ENCODE measurements around the gene DPT. TPM values are rescaled to one million over a fixed set of nuclear protein-coding genes. Genes with fewer than 3 reads are reported as not detected.

DPT gene
- total RNA-seq, 2 experiments from 2014 or later, result not detected

- Mint-ChIP-seq H3K4me3 (no peak overlapping the region), H3K27ac (no peak overlapping the region), H3K4me1 (ENCODE audit: low read depth) (no peaks in the 10 kb centered on the region), H3K9me3 (ENCODE audit: insufficient read depth) (no peaks in the 10 kb centered on the region), H3K27me3 (ENCODE audit: low read depth) (peaks cover 7% of the 10 kb centered on the region), H3K36me3 (ENCODE audit: low read depth) (no peaks in the 10 kb centered on the region)
- POLR2A ChIA-PET, result no interaction called here
- CTCF ChIA-PET, result no interaction called here
- ATAC-seq (no peak), DNase-seq (no peak)
Measured at GRCh38 chr1:168733241-168733640, 4.2 kb upstream of the DPT start.

DNA sequence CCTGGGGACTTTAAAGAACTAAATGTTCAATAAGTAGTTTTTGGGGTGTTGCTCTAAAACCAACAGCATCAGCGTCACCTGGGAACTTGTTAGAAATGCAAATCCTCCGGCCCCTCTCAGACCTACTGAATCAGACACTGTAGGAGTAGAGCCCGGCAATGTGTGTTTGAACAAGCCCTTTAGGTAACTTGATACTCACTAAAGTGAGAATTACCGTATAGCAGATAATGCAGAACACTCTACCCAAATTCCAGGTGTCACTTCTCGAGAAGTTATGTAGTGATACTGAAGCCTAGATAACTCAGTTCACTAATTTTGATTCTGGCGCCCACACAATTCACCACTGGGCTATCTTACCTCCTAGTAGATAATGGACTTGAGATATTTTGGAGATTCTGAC, 3.7 kb upstream of the DPT start:
- H3K36me3 Mint-ChIP-seq (ENCODE audit: low read depth), result no peaks in the 10 kb centered on the region
- POLR2A ChIA-PET, result no interaction called here

GRCh38 chr1:168731244-168731953, 2.4 kb upstream of the DPT start:
- DNase-seq (no peak), ATAC-seq (no peak)
- H3K27ac Mint-ChIP-seq, result no peak overlapping the region
- H3K36me3 Mint-ChIP-seq (ENCODE audit: low read depth), result no peaks in the 10 kb centered on the region
- H3K4me3 Mint-ChIP-seq, result no peak overlapping the region
- CTCF ChIA-PET, result no interaction called here
- peaks cover 7% of the 10 kb centered on the region for H3K27me3 Mint-ChIP-seq (ENCODE audit: low read depth)
- H3K4me1 Mint-ChIP-seq (ENCODE audit: low read depth), result peaks cover 3% of the 10 kb centered on the region
- POLR2A ChIA-PET, result interaction anchor here (0.6 kb wide), 1 partner anchor 997 kb away, joined by 3 read pairs; no protein-coding TSS in a partner anchor
- no peaks in the 10 kb centered on the region for H3K9me3 Mint-ChIP-seq (ENCODE audit: insufficient read depth)

More for the DNA sequence above, 3.7 kb upstream of the DPT start:
- Mint-ChIP-seq H3K9me3 (ENCODE audit: insufficient read depth) (no peaks in the 10 kb centered on the region), H3K4me1 (ENCODE audit: low read depth) (peaks cover 3% of the 10 kb centered on the region), H3K27me3 (ENCODE audit: low read depth) (peaks cover 7% of the 10 kb centered on the region), H3K27ac (no peak overlapping the region), H3K4me3 (no peak overlapping the region)
- CTCF ChIA-PET, result no interaction called here
- ATAC-seq (no peak), DNase-seq (no peak)

GRCh38 chr1:168729405-168729802, 398 bp upstream of the DPT start:
- DNase-seq (no peak), ATAC-seq (no peak)
- Mint-ChIP-seq H3K4me3 (no peak overlapping the region), H3K27ac (no peak overlapping the region), H3K4me1 (ENCODE audit: low read depth) (peaks cover 3% of the 10 kb centered on the region), H3K36me3 (ENCODE audit: low read depth) (no peaks in the 10 kb centered on the region), H3K27me3 (ENCODE audit: low read depth) (peaks cover 2% of the 10 kb centered on the region), H3K9me3 (ENCODE audit: insufficient read depth) (no peaks in the 10 kb centered on the region)
- ChIA-PET POLR2A (no interaction called here), CTCF (no interaction called here)

DNA sequence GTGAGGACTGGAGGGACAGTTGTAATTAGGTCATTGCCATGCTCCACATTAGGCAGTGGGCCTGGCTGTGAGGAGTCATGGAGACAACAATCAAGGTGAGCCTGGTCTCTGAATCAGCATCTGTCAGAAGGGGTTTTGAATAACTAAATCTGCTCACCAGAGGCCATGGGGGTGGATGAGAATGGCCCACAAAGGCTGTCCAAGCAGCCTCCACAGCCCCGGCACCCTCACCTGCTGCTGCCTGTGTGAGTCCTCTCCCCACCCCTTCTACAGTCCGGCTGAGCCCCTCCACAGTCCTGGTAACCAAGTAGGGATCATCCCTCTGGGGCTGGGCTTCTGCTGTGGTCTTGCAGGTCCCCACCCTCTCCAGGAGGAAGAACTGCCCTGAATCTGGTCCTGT, 2.3 kb downstream of the DPT start:
- peaks cover 3% of the 10 kb centered on the region for H3K4me1 Mint-ChIP-seq (ENCODE audit: low read depth)
- DNase-seq (no peak), ATAC-seq (no peak)
- H3K36me3 Mint-ChIP-seq (ENCODE audit: low read depth), result no peaks in the 10 kb centered on the region
- ChIA-PET CTCF (interaction anchor here (1.5 kb wide), 1 partner anchor 621 kb away, joined by 3 read pairs; no protein-coding TSS in a partner anchor), POLR2A (no interaction called here)
- H3K27ac Mint-ChIP-seq, result no peak overlapping the region
- no peak overlapping the region for H3K4me3 Mint-ChIP-seq
- H3K27me3 Mint-ChIP-seq (ENCODE audit: low read depth), result peaks cover 4% of the 10 kb centered on the region
- no peaks in the 10 kb centered on the region for H3K9me3 Mint-ChIP-seq (ENCODE audit: insufficient read depth)

GRCh38 chr1:168726281-168726680, 2.7 kb downstream of the DPT start:
- ATAC-seq, result no peak
- ChIA-PET POLR2A (no interaction called here), CTCF (no interaction called here)
- peaks cover 7% of the 10 kb centered on the region for H3K27me3 Mint-ChIP-seq (ENCODE audit: low read depth)
- H3K27ac Mint-ChIP-seq, result no peak overlapping the region
- H3K4me1 Mint-ChIP-seq (ENCODE audit: low read depth), result peaks cover 3% of the 10 kb centered on the region
- H3K4me3 Mint-ChIP-seq, result no peak overlapping the region
- no peak for DNase-seq
- H3K9me3 Mint-ChIP-seq (ENCODE audit: insufficient read depth), result no peaks in the 10 kb centered on the region
- no peaks in the 10 kb centered on the region for H3K36me3 Mint-ChIP-seq (ENCODE audit: low read depth)

DNA sequence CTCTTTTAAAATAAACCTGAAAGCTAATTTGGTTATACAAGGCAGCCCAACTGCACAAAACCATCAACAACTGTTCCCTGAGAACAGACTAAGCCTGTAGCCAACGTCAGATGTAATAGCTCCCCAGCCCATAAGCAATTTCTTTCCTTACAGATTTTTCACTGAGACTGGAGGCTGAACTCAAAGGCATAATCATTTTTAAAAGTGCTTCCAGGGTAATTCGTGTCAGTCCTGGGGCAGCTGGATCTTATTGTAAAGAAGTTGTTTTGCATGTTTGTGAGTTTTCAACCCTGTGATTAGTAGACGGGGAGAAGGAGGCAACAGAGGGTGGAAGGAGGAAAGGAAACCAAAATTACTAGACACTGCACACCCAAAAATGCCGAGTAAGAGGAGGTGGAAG, 3.2 kb downstream of the DPT start:
- ChIA-PET CTCF (no interaction called here), POLR2A (no interaction called here)
- peaks cover 11% of the 10 kb centered on the region for H3K27me3 Mint-ChIP-seq (ENCODE audit: low read depth)
- ATAC-seq, result no peak
- H3K4me1 Mint-ChIP-seq (ENCODE audit: low read depth), result peaks cover 3% of the 10 kb centered on the region
- H3K4me3 Mint-ChIP-seq, result no peak overlapping the region
- no peaks in the 10 kb centered on the region for H3K9me3 Mint-ChIP-seq (ENCODE audit: insufficient read depth)
- no peaks in the 10 kb centered on the region for H3K36me3 Mint-ChIP-seq (ENCODE audit: low read depth)
- H3K27ac Mint-ChIP-seq, result no peak overlapping the region
- no peak for DNase-seq

GRCh38 chr1:168725060-168725459, 3.9 kb downstream of the DPT start:
- Mint-ChIP-seq H3K4me3 (no peak overlapping the region), H3K9me3 (ENCODE audit: insufficient read depth) (no peaks in the 10 kb centered on the region), H3K27ac (no peak overlapping the region), H3K36me3 (ENCODE audit: low read depth) (no peaks in the 10 kb centered on the region), H3K4me1 (ENCODE audit: low read depth) (peaks cover 3% of the 10 kb centered on the region), H3K27me3 (ENCODE audit: low read depth) (peaks cover 14% of the 10 kb centered on the region)
- DNase-seq (no peak), ATAC-seq (no peak)
- POLR2A ChIA-PET, result no interaction called here
- CTCF ChIA-PET, result no interaction called here

DNA sequence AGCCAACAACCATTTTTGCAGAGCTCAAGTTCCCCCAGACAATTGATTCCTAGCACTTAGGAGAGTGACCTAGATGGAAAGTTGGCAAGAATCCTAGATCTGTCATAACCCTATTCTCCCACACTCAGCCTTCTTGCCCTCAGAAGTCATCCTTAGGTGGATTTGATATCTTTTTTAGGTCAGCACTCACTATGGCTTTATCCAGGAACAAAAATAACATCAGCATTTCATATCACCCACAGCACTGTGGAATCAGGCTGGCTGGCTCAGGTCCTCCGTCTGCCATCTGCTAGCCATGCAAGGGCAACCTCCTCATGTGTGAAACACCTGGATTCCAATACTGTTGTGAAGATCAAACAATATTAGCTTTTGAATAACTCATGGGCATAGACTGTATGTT, 6.0 kb downstream of the DPT start:
- ATAC-seq, result no peak

DNA sequence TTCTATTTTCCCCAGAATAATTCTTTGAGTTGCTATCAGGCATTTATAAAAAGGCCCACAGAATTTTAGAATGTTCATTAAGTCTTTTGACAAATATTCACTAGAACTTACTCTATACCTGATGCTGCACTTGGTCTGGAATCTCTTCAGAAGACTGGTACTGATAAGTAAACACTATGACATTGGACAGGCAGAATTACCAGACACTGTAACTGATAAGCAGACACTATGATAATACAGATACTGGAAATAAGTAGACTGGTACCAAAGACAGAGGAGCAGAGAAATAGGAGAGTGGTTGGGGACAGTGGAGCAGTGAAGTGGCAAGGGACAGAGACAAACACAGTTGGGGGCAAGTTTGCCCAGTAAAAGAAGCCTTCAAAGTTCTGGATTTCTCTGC, 8.2 kb downstream of the DPT start:
- Mint-ChIP-seq H3K4me1 (ENCODE audit: low read depth) (no peaks in the 10 kb centered on the region), H3K27me3 (ENCODE audit: low read depth) (peaks cover 19% of the 10 kb centered on the region), H3K36me3 (ENCODE audit: low read depth) (no peaks in the 10 kb centered on the region), H3K27ac (no peak overlapping the region), H3K9me3 (ENCODE audit: insufficient read depth) (no peaks in the 10 kb centered on the region), H3K4me3 (no peak overlapping the region)
- ATAC-seq (no peak), DNase-seq (no peak)
- ChIA-PET CTCF (no interaction called here), POLR2A (no interaction called here)

More for the DNA sequence above, 6.0 kb downstream of the DPT start:
- Mint-ChIP-seq H3K27me3 (ENCODE audit: low read depth) (peaks cover 14% of the 10 kb centered on the region), H3K9me3 (ENCODE audit: insufficient read depth) (no peaks in the 10 kb centered on the region), H3K4me3 (no peak overlapping the region), H3K36me3 (ENCODE audit: low read depth) (no peaks in the 10 kb centered on the region), H3K27ac (no peak overlapping the region), H3K4me1 (ENCODE audit: low read depth) (peaks cover 1% of the 10 kb centered on the region)
- POLR2A ChIA-PET, result no interaction called here
- DNase-seq, result no peak
- CTCF ChIA-PET, result no interaction called here

DNA sequence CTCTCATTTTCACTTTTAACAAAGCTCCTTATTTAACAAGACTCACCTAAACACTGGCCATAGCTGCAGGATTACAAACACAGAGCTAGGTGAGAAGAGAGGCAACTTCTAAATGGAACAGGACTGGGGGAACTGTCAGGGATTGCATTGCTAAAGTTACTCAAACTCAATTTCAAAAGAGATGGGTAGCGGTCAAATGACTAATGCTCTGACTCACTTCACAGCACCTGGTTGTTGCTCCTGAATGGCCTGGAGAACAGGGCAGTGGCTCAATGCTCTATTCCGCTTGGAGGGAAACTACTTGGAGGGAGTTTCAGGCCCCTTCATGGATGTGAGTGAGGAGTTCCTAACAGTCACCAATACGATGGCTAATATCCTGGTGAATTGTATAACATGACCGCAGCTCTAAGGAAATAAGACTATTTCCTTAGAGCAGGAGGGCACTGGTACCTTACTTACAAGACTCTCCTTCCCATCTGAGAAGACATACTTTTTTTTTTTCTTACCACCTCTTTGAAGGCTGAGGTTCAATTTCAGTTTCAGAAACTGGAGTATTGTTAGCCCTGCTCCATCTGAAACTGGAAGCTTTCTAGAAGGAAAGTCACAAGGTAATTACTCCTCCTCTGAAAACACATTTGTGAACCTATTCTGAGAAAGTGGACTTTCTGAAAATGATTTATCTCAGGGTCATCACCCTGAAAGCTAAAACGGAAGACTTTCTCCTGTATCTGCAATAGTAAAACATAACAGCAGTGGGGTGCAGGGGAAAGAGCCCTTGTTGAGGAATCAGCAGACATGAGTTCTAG, 9.5 kb downstream of the DPT start:
- Mint-ChIP-seq H3K4me1 (ENCODE audit: low read depth) (no peaks in the 10 kb centered on the region), H3K4me3 (no peak overlapping the region), H3K36me3 (ENCODE audit: low read depth) (no peaks in the 10 kb centered on the region), H3K27me3 (ENCODE audit: low read depth) (peaks cover 19% of the 10 kb centered on the region), H3K9me3 (ENCODE audit: insufficient read depth) (no peaks in the 10 kb centered on the region), H3K27ac (no peak overlapping the region)
- ChIA-PET POLR2A (no interaction called here), CTCF (interaction anchor here (1.2 kb wide), 1 partner anchor 82 kb away, joined by 3 read pairs; no protein-coding TSS in a partner anchor)
- ATAC-seq (no peak), DNase-seq (no peak)

DNA sequence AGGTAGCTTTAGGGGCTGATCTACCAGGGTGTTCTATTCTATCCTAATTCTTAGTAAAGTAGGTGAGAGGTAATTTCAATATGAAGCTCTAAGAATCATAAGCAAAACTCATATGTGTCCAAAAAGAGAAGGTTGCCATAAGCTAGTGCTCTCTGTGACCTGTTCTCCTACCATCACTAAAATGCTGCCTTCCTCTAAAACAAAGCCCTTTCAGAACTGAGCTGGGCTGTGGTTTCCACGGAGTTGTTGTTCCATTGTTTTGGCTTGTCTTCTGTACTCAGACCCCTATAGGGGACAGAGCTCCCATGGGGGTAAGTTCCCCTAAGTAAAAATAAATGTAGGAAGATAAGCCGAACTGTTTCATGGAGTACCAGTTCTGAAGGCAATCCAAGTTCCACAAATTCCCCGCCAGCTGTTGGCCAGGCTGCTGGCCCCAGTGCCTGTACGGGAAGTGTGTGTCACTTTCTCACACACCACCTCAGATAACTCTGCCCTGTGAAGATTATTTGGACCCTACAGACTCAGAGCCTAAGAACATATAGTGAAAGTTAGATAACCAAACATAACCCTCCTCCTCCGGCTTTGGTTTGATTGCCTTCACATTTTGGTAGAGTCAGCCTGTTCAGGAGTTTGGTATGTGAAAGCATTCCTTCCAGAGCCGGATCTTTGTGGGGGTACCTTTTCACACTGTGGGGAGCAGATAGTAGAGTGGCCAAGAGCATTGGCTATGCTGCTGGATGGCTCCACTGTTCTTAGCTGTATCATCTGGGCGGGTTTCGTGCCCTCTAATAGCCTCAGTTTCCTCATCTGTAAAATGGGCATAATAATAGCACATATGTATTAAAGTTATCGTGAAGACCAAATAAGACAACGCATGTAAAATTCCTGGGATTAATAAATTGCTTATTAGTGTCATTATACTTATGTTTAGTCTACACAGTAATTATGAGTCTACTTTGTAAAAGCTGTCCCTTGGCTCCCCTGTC, 10.8 kb downstream of the DPT start:
- DNase-seq, result no peak
- no peaks in the 10 kb centered on the region for H3K9me3 Mint-ChIP-seq (ENCODE audit: insufficient read depth)
- no peaks in the 10 kb centered on the region for H3K36me3 Mint-ChIP-seq (ENCODE audit: low read depth)
- ChIA-PET POLR2A (no interaction called here), CTCF (no interaction called here)
- H3K4me1 Mint-ChIP-seq (ENCODE audit: low read depth), result no peaks in the 10 kb centered on the region
- no peak overlapping the region for H3K4me3 Mint-ChIP-seq
- H3K27me3 Mint-ChIP-seq (ENCODE audit: low read depth), result peaks cover 18% of the 10 kb centered on the region
- no peak overlapping the region for H3K27ac Mint-ChIP-seq
- no peak for ATAC-seq

Measured in activated CD8-positive, alpha-beta T cell treated with anti-CD3 and anti-CD28 coated beads, Interleukin-2, amount 10 ng/mL, durations not matched to agents 7 days and 5 days (primary cell).